HG02885 (cell line): Measurements from ENCODE around the gene DLG2.
"Not testable (repeated sequence)": the region's sequence is repeated elsewhere in the genome, so short reads cannot be mapped to it uniquely, and the experiment has no call there.

Source experiments
- ATAC-seq: cut with Tn5 transposase; IDR thresholded peaks from one replicate; pipeline ENCODE4 v1.9.1; 2021; ENCODE audit warnings: mild to moderate bottlenecking; ENCODE audit not compliant: unreplicated experiment, poor library complexity

The DLG2 gene

DNA sequence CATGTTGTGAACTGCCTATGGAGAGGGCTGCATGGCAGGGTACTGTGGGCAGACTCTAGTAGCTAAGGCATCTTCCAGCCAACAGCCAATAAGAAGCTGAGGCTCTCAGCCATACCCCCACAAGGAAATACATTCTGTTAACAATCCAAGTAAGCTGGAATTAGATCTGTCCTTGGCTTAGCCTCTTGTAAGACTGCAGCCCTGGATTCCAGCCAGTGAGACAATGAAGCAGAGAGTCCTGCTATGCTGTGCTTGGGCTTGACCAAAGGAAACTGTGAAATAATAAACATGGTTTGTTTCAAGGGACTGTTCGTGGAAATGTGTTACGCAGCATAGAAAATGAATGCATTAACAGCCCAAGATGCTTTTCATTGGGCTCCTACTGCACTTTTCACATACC is 1243.6 kb downstream of the DLG2 start:
- no peak for ATAC-seq

DNA sequence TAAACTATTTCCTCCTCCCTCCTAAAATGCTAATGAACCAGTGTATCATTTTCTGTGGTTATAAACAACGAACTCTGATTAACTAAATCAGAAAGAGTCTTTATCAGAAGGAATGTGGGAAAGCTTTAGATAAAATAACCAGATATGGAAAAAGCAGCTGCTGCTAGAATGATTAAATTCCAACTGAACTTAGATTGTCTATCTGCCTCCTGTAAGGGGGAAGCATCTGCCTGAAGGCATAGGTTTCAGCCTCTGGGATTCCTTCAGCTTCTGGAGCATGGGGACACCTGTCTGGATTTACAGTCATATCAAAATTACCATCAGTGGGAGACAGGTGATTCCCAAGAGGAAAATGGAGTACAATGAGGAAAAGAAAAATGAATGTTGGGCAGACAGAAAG is 1245.5 kb downstream of the DLG2 start:
- ATAC-seq: no peak

DNA sequence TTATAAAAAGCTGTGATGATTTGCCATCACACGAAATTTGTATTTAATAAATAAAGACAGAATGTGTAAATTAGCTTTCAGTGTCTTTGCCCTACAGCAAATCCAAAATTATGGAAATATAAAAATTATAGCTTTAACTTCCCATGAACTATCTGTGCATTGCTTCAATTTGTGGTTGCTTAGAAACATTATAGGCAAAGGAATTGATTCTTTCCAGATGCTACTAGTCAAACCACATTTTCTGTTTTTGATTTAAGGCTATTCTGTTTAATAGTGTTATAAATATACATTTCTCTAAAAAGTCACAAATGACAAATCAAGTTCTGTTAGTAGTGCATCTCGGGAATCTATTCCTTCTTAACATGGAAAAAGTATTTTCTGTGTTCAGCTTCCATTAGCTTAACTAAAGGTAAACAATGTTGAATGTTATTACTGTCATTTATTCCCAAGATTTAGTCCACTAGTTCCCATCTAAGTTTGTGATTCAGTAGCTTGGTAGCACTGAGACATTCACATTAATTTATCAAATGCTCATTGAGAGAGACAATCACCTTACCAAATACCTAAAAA is 1254.7 kb downstream of the DLG2 start:
- ATAC-seq: no peak

DNA sequence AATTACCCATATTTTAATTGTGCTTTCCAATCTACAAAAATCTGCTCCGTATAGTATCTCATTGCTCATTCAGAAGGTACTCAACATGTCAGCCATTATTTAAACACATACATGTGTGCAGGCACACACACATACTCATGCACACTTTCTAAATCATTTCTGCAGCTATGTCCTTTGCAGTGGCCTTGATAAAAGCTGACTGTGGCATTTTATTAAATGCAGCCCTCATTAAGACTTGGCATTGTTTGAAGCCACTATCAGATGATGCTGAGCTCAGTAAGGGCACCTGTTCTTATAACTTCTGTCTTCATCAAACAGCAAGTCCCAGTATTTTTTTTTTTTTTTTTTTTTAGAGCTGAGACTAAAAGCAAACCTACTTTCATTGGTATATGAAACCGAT is 1269.1 kb downstream of the DLG2 start:
- no peak for ATAC-seq

DNA sequence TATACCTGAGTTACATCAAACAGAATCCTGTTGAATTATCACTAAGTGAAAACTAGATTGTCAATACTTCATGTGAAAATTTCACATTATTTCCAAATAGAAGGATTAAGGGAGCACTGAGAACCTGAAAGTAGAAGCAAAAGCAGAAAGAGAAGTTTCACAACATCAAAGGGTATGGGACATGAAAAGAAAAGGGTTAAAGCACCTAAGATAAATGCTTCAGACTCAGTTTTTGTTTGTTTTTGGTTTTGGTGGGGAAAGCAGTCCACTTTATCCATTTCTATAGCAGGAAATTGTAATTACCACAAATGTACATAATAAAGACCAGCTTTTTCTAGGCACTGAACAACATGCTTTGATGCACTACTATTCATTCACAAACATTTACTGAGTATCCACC is 1271.2 kb downstream of the DLG2 start:
- no peak for ATAC-seq

DNA sequence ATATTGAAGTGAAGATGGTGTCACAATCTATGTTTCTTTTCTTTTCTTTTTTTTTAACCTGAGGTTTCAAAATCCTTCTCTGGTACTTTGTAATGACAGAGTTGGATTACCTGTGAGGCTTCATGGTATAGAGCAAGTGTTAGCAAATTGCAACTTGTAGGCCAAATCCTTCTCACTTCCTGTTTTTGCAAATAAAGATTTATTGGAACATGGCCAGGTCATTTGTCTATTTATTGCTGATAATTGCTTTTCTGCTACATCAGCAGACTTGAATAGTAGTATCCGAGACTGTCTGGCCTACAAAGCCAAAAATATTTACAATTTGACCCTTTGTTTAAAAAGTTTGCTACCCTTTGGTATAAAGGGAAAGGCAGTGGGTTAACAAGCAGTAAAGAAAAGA is 1281.5 kb downstream of the DLG2 start:
- no peak for ATAC-seq

DNA sequence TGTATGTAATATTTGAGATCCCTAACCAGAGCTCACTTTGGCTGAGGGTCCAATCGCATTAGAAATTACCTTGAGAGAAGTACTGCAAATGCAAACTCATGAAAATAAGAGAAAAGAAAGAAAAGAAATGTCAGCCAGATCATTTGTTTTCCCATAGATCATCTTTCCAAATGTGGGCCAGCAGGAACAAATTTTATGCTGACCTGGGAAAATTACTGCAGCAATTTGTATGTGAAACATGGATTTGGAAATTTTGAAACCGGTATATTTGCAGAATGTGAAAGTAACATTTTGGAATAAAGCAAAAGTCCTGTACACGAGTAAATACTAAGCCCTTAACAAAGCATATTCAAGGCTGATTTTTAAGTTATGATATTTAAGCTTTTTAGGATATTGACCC is 1282.1 kb downstream of the DLG2 start:
- no peak for ATAC-seq

DNA sequence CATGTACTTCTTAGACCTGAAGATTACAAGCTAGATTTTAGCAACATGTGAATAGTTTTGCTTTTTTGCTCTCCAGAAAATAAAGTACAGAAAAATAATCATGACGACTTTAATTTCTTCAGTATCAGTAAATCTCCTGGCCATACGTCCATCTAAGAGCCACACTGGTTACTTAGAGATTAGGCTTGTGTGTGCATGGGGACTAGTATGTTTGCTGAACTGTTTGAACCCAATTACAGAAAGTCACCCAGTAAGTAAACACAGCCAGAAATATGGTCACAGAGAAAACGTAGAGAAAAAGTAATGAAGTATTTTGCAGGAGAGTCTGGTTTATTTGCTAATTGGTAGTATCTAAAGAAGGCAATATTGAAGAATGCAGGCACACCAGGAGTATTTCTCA is 1287.3 kb downstream of the DLG2 start:
- ATAC-seq: no peak

DNA sequence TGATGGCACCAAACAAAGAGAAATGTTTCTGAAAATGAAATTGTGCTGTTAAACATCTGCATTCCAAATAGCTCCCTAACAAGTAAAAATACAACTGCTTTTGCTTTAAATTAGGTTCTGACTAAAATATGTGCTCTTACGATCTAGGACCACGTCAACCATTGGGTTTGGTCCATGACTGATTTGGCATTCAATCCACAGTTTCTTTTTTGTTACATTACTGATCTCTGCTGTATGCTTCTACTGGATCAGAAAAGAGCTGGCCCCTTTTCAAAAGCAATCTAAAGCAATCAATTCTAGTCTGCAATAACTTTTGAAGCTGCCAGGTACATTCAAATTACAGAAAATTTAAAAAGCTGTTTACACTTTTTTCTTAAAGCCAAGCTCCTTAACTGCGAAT is 1293.9 kb downstream of the DLG2 start:
- ATAC-seq: no peak

DNA sequence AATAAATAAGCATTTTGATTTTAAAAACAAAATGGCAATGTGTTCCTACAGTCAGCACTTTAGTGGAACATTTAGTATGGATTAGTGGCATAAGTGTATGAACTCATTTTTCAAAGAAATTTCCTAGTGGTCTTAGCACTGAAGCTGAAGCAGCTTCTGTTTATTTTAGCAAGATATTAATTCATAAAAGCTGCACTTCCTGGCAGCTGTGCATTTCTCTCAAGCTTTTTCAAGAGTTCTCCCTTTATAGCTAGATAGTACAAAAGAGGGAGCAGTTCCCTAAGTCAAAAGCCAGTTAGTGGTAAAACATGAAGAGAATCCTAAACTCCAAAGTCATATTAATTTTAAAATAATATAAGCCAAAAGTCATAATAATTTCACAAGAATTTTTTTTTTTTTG is 1304.9 kb downstream of the DLG2 start:
- no peak for ATAC-seq

DNA sequence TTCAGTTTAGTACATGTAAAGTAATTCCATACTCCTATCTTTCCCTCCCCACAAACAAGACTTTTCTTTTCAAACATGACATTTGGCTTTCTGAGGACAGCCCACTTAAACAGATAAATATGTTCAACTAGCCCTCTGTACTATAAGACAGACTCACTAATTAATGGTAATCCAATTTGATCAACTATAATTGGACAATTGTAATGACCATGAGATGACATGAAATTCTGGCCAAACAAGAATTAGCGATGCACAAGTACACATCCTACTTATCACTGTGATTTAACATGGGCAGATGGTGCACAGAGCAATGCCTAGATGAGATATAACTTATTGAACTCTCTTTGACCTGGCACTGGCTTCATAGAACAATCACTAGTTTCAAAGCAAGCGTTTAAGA is 1307.3 kb downstream of the DLG2 start:
- ATAC-seq: no peak

DNA sequence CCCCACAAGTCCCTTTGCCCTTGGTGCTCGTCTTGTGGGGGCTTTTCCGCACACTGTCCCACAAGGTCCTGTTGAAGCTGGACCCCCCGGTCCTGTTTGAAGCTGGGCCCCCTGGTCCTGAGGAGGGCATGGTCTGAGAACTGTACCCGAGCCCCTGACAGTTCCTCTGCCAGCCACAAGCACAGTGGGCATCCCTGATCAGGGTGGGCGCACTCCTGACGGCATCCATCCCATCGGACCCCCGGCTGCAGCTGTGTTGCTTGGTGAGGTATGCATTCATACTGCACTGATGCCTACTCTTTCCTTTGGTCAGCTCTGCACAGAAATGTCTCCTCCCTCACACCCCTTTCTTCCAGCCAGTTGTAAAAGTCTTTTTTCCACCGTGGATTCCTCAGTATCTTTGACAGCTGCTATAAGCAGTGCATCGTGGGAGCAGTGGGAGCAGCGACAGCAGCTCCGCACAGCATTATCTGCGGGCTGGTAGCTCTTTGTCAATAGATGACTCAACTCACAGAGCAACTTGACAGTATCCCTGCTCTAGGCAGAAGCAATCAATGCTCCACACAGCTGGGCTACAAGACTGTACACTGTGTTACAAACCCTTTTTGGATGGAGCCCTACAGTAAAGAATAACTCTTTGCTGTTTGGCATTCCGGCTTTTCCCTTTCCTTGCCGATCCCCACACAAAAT is 1310.1 kb downstream of the DLG2 start:
- no peak for ATAC-seq

DNA sequence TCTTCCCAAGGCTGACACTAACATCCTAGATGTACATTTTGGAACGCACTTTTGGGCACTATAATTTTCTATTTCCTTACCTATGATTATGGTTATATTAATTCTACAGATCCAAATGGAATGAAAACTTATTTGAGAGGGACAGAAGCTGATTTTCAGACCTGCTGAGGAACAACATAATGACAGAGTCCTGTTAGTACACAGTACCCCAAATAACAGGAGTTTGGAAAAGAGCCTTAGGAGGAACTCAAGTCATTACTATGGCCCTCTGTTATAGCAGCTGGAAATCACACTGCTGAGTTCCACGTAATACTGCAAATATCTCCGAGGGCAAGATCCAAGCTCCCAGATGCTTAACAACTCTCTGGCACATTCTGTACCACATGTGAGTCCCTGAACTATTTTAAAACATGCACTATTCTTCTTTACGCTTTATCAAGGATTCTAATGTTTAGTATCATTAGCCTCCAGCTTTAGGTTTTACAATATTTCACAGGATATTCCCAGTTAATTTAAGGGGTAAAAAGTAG is 1313.2 kb downstream of the DLG2 start:
- no peak for ATAC-seq

DNA sequence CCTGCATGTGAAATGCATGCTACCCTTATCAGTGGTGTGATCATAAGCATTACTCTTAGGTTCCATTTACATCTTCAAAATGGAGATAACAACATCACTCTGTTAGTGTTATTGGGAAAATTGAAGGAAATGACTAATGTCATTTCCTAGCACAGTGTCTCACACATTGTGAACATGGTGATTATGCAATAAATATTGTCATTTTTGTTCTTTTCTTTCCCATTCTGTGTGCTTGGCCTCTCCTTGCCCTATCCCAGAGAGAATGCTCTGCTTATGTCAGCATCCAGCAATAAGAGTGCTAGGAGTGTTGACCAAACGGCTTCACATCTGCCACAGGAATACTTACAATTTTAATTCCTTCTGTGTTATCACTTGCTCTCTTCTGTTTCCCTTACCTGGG is 1316.9 kb downstream of the DLG2 start:
- no peak for ATAC-seq

DNA sequence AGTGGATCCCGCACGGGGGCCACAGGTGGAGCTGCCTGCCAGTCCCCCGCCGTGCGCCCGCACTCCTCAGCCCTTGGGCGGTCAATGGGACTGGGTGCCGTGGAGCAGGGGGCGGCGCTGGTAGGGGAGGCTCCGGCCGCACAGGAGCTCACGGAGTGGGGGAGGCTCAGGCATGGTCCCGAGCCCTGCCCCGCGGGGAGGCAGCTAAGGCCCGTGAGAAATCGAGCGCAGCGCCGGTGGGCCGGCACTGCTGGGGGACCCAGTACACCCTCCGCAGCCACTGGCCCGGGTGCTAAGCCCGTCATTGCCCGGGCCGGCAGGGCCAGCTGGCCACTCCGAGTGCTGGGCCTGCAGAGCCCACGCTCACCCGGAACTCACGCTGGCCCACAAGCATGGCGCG is 1318.7 kb downstream of the DLG2 start:
- not testable (repeated sequence) for ATAC-seq

DNA sequence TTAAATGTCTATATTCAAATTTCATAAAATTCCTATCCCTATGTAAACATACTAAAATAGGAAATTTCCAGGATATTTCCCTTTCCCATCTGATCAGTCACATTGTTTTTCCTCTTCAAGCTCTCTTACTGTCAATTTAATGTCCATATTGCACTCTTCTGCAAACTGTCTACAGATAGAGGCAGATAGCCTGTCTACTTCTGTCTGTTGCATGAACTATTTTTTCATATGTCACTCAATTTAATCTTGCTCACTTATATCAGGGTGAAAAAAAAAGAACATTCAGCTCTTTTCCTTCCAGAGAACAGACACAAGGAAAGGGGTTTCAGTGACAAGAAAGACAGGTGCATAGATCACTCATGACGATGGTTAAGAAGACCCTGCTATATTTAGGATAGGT is 1327.1 kb downstream of the DLG2 start:
- no peak for ATAC-seq

DNA sequence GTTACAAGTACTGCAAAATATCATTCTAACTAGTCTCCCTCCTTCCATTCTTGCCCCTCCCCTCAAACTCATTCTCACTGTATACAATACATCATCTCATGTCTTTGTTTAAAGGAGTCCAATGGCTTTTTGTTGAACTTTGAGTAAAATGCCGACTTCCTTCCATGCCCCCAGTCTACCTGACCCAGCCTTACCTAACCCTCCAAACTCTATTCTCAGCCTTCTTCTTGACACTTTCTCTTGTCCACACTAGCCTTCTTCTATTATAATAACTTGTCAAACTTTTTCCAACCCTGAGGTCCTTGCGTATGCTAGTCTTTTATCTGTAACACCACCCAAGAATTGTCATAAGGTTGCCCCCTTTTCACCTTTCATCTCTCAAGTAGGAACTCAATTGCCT is 1329.6 kb downstream of the DLG2 start:
- ATAC-seq: no peak

DNA sequence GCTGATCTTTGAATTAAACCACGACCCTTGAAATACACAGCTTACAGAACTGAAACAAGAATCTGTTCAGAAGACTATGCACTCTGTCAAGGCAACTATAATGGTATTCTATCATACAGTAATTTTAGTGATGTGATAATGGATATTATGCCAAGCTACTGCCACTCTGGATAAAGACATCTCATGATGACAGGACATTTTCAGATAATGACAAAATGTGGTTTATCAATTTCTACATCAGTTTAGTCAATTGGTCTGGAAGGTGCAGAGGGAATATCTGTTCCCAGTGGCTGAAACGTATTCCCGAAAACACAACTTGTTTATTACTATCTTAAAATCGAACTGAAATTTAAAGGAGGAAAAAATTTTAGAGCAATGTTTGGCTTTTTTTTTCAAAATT is 1331.3 kb downstream of the DLG2 start:
- no peak for ATAC-seq

DNA sequence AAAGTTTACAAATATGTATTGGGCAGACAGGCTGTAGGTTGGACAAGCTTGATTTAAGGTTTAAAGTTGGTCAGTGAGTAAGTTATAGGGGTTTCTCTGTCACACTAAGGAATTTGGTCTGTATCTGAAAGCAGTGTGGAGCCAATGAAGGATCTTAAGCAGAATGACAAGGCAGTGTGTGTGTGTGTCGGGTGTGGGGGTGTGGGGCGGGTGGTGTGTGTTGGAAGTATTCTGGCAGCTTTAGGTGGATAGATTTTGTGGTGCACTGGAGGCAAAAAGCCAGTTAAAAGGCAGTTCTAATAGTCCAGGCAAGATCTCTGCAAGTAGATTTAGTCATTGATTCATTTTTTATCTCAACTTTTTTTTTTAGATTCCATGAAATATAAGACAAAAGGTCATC is 1334.2 kb downstream of the DLG2 start:
- ATAC-seq: no peak

DNA sequence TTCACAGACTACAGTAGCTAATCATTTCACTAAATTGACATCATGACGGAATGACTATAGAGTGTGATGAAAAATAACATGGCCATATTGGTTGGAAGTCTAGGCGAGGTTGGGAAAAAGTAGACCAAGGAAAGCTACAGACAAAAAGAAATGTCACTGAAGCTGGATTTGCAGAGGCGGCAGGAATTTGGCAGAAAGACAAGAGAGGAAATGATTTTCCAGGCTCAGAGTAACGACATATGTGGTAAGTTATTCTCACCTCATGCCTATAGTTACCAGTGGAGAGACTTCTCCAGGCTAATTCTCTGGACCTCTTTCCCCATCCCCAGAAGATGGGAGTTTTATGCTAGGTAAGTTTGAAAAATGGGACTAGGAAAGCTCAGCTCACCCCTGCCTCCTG is 1335.1 kb downstream of the DLG2 start:
- no peak for ATAC-seq

DNA sequence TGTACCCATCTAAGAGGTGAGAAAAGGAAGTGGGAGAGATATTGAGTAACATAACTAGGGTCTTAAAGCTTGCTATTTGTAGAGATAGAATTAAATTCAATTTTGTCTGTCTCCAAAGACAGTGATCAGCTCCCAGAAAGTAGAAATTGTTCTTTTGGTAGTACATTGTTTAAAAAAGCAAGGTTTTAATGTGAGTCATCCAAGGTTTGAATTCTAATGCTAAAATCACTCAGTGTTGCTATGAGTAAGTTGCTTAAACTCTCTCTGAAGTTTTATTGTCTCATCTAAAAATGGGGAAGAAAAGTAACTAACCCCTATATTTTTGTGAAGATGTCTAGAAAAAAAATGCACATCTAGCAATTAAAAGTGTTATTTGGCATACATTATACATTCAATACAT is 1336.5 kb downstream of the DLG2 start:
- ATAC-seq: no peak

DNA sequence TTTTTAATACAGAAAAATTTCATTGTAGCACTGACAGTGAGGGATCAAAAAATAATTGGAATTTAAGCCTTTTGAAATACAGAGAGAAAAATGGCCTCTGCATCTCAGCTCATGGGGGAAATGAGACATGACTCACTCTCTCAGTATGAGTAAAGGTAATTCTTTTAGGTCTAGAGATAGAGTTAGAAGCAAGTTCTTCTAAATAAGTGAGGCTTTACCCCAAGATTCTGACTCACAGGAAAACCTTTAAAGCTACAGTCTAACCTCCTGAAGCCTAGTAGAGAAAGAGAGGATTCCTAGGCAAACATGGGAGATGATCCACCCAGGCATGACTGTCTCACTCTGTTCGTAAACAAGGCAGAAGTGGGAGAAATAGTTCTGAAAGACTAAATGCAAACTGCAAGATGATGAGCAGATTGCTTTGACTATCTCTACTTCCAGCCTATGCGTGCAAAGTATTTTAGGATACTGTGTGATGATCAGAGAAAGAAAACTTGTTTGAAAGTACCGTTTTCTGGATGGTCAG is 1337.7 kb downstream of the DLG2 start:
- peak; percentile 98 for ATAC-seq
